Measurements from ENCODE around the gene MTHFD2.
"Not testable (repeated sequence)": the region's sequence is repeated elsewhere in the genome, so short reads cannot be mapped to it uniquely, and the experiment has no call there.

The MTHFD2 gene

GRCh38 chr2:74201196-74201595 is 2.8 kb downstream of the MTHFD2 start:
- Histone ChIP-seq H3K9me3 (replicated peaks in 1 of 11) (no peaks in the 10 kb centered on the region), H3K4me3 (peak overlapping the region; percentile 29 to 92 (median 80); a peak in 16 of 20 replicates), H3K9ac (peak overlapping the region in 9 of 11 experiments; percentile 8 to 99 (median 96); a peak in 11 of 22 replicates), H3K27ac (peak overlapping the region in 3 of 11 experiments; percentile 3 to 30 (median 22); a peak in 3 of 22 replicates), H3K4me2 (peak overlapping the region; percentile 84 to 98 (median 93)), H4K20me1 (peaks cover 69 to 72% (median 72%) of the 10 kb centered on the region in 11 experiments), H3K4me1 (peaks cover 48 to 76% (median 63%) of the 10 kb centered on the region in 10 experiments), H3K36me3 (peaks cover 31 to 61% (median 52%) of the 10 kb centered on the region in 11 experiments), H3K27me3 (no peaks in the 10 kb centered on the region)
- TF ChIP-seq Cebpa-rat (IDR thresholded peaks at IDR 0.05): no peak

GRCh38 chr2:74201596-74201995 is 3.2 kb downstream of the MTHFD2 start:
- Histone ChIP-seq H3K4me2 (peak overlapping the region; percentile 84 to 98 (median 93)), H3K27me3 (no peaks in the 10 kb centered on the region), H3K9ac (peak overlapping the region in 9 of 11 experiments; percentile 8 to 99 (median 96); a peak in 11 of 22 replicates), H3K9me3 (replicated peaks in 1 of 11) (no peaks in the 10 kb centered on the region), H3K36me3 (peaks cover 34 to 65% (median 56%) of the 10 kb centered on the region in 11 experiments), H4K20me1 (peaks cover 73 to 76% (median 76%) of the 10 kb centered on the region in 11 experiments), H3K27ac (peak overlapping the region in 3 of 11 experiments; percentile 3 to 30 (median 22); a peak in 3 of 22 replicates), H3K4me3 (peak overlapping the region; percentile 22 to 92 (median 79); a peak in 15 of 20 replicates), H3K4me1 (peaks cover 52 to 80% (median 67%) of the 10 kb centered on the region in 10 experiments)
- TF ChIP-seq Cebpa-rat (IDR thresholded peaks at IDR 0.05): no peak

GRCh38 chr2:74204436-74204835 is 6.0 kb downstream of the MTHFD2 start:
- peaks cover 86 to 100% (median 100%) of the 10 kb centered on the region in 11 experiments for H4K20me1 ChIP-seq
- no peaks in the 10 kb centered on the region for H3K27me3 ChIP-seq
- peak overlapping the region in 10 of 11 experiments; percentile 23 to 93 (median 76); a peak in 18 of 22 replicates for H3K4me2 ChIP-seq
- peak overlapping the region in 10 of 11 experiments; percentile 16 to 84 (median 66); a peak in 15 of 22 replicates for H3K27ac ChIP-seq
- H3K4me3 ChIP-seq: no peak overlapping the region
- peak overlapping the region in 6 of 11 experiments; percentile 12 to 62 (median 44); a peak in 5 of 22 replicates for H3K9ac ChIP-seq
- H3K9me3 ChIP-seq (replicated peaks in 1 of 11): no peaks in the 10 kb centered on the region
- H3K4me1 ChIP-seq: peaks cover 55 to 78% (median 67%) of the 10 kb centered on the region in 10 experiments
- H3K36me3 ChIP-seq: peaks cover 63 to 93% (median 84%) of the 10 kb centered on the region in 11 experiments
- no peak for TF ChIP-seq Cebpa-rat (IDR thresholded peaks at IDR 0.05)

- peak overlapping the region; percentile 50 to 93 (median 75) for H3K4me2 ChIP-seq
- peak overlapping the region in 3 of 10 experiments; percentile 6 to 31 (median 18); a peak in 2 of 20 replicates for H3K4me3 ChIP-seq
- no peaks in the 10 kb centered on the region for H3K9me3 ChIP-seq (replicated peaks in 1 of 11)
- no peaks in the 10 kb centered on the region for H3K27me3 ChIP-seq
- peaks cover 82 to 100% (median 100%) of the 10 kb centered on the region in 11 experiments for H4K20me1 ChIP-seq
- TF ChIP-seq Cebpa-rat (IDR thresholded peaks at IDR 0.05): no peak
- peak overlapping the region in 10 of 11 experiments; percentile 27 to 73 (median 60); a peak in 13 of 22 replicates for H3K9ac ChIP-seq
- peaks cover 69 to 97% (median 91%) of the 10 kb centered on the region in 11 experiments for H3K36me3 ChIP-seq
- H3K4me1 ChIP-seq: peaks cover 49 to 76% (median 60%) of the 10 kb centered on the region in 10 experiments
- peak overlapping the region; percentile 16 to 84 (median 65); a peak in 21 of 22 replicates for H3K27ac ChIP-seq
These were observed 6.7 kb downstream of the MTHFD2 start for GRCh38 chr2:74205113-74205512.

- Histone ChIP-seq H3K9me3 (replicated peaks in 1 of 11) (no peaks in the 10 kb centered on the region), H3K4me2 (peak overlapping the region; percentile 50 to 93 (median 75)), H3K9ac (peak overlapping the region; percentile 20 to 73 (median 58); a peak in 17 of 22 replicates), H3K36me3 (peaks cover 74 to 100% (median 96%) of the 10 kb centered on the region in 11 experiments), H4K20me1 (peaks cover 77 to 100% (median 96%) of the 10 kb centered on the region in 11 experiments), H3K27me3 (no peaks in the 10 kb centered on the region), H3K4me3 (peak overlapping the region in 4 of 10 experiments; percentile 6 to 31 (median 12); a peak in 4 of 20 replicates), H3K27ac (peak overlapping the region; percentile 45 to 84 (median 65); a peak in 21 of 22 replicates), H3K4me1 (peaks cover 44 to 71% (median 55%) of the 10 kb centered on the region in 10 experiments)
- no peak for TF ChIP-seq Cebpa-rat (IDR thresholded peaks at IDR 0.05)
These were observed 7.2 kb downstream of the MTHFD2 start for GRCh38 chr2:74205596-74205995.

GRCh38 chr2:74206180-74206688 is 7.8 kb downstream of the MTHFD2 start:
- Histone ChIP-seq H3K4me3 (peak overlapping the region in 4 of 10 experiments; percentile 6 to 24 (median 12); a peak in 2 of 20 replicates), H3K27me3 (no peaks in the 10 kb centered on the region), H3K27ac (peak overlapping the region; percentile 45 to 84 (median 65)), H3K9ac (peak overlapping the region; percentile 28 to 73 (median 58); a peak in 20 of 22 replicates), H3K4me2 (peak overlapping the region; percentile 50 to 93 (median 75)), H3K9me3 (replicated peaks in 1 of 11) (no peaks in the 10 kb centered on the region), H3K4me1 (peaks cover 38 to 64% (median 49%) of the 10 kb centered on the region in 10 experiments), H4K20me1 (peaks cover 71 to 100% (median 93%) of the 10 kb centered on the region in 11 experiments), H3K36me3 (peaks cover 81 to 100% (median 99%) of the 10 kb centered on the region in 11 experiments)
- TF ChIP-seq Cebpa-rat (IDR thresholded peaks at IDR 0.05): peak in 9 of 11 experiments; percentile 12 to 87 (median 80); a peak in 15 of 22 replicates

- Histone ChIP-seq H3K27ac (no peak overlapping the region), H3K9me3 (replicated peaks in 1 of 11) (no peaks in the 10 kb centered on the region), H3K27me3 (no peaks in the 10 kb centered on the region), H3K36me3 (peaks cover 97 to 100% (median 99%) of the 10 kb centered on the region in 11 experiments), H4K20me1 (peaks cover 13 to 98% (median 58%) of the 10 kb centered on the region in 11 experiments; a peak in 21 of 22 replicates), H3K4me2 (no peak overlapping the region), H3K4me1 (no peaks in the 10 kb centered on the region), H3K4me3 (no peak overlapping the region), H3K9ac (0 out of 22 replicates have a peak overlapping the region, but pooled peaks of 1 of the 11 experiments have one; percentile 2)
- no peak for TF ChIP-seq Cebpa-rat (IDR thresholded peaks at IDR 0.05)
These were observed 14.4 kb downstream of the MTHFD2 start for GRCh38 chr2:74212702-74213410.

- not testable (repeated sequence) for H3K9ac ChIP-seq; H3K4me2 ChIP-seq; H3K4me1 ChIP-seq; H3K27ac ChIP-seq; H3K27me3 ChIP-seq; H3K4me3 ChIP-seq; H3K9me3 ChIP-seq (replicated peaks in 1 of 11)
- peaks cover 4 to 95% (median 34%) of the 10 kb centered on the region in 11 experiments; a peak in 17 of 22 replicates for H4K20me1 ChIP-seq
- peaks cover 89 to 100% (median 94%) of the 10 kb centered on the region in 11 experiments for H3K36me3 ChIP-seq
These were observed 17.4 kb downstream of the MTHFD2 start for GRCh38 chr2:74215771-74216170.

All from BLaER1 treated with 17β-estradiol and CSF1 and Interleukin-3, amounts not matched to agents 10 nM and 100 nM (cell line).